NK-92 (cell line): Measurements from ENCODE around the gene MYLK3.

Experiments used
- DNase-seq: peaks from one replicate; lab custom pipeline; 2025; ENCODE audit not compliant: unreplicated experiment; lab: John Stamatoyannopoulos, UW

MYLK3 gene

DNA sequence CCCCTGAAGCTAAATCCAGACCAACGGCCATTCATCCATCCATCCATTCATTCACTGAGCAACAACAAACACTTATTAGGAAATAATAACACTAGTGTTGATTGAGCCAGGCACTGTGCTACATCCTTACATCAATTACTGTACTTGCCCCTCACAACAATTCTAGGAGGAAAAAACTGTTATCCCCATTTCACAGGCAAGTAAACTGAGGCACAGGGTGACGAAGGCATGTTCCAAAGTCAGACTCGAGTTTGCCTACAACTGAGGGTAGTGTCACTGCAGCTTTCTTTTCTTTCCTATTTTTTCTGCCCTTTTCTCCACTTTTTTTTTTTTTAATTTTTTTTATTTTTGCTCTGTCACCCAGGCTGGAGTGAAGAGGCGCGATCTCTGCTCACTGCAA is 11.2 kb upstream of the MYLK3 start:
- DNase-seq, result no peak

DNA sequence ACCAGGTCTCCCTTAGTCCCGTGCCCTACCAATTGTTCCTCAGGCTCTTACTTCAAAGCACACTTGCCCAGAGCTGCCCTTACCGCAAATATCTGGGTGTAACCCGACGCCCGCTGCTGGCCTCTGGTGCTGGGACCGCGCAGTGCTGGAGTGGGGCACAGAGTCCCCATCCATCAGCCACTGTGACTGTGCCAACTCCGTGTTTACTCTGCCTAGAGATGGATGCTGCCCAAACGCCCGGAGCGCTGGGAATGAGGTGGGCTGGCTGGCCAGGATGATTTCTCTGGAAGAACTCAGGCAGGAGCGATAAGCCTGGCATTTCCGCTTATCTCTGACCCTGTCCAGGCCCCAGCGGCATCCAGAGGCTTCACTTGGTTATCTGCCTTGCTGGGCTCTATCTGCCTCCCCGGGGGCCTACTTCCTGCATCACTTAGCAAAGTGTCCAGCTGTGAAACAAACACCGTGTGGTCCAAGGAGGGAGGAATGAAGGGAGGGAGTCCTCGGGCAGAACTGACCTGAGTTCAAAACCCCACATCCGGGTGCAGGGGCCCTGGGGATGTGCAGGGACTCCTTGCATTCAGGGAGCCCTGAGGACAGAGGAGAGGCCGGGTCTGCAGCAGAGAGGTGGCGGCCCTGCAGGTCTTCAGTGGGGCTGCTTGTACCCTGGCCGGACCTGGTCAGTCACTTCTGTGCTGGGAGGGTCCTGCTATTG is 9.4 kb upstream of the MYLK3 start:
- no peak for DNase-seq

DNA sequence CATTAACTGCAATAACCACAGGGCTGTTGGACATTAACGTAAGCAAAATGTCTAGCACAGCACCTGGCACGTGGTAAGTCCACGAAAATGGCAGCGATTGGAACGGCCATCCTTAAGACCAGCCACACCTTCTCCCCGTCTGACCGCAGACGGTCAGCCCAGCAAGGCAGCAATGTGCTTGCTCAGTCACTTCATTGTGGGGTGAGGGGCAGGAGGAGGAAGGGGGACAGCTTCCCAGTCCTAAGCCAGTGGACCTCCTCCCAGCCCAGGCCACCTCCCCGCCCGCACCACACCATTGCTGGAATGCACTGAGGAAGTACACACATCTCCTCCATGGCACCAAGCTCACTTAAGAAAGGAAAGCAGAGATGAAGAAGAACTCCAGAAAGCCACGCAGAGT is 8.6 kb upstream of the MYLK3 start:
- DNase-seq, result no peak

DNA sequence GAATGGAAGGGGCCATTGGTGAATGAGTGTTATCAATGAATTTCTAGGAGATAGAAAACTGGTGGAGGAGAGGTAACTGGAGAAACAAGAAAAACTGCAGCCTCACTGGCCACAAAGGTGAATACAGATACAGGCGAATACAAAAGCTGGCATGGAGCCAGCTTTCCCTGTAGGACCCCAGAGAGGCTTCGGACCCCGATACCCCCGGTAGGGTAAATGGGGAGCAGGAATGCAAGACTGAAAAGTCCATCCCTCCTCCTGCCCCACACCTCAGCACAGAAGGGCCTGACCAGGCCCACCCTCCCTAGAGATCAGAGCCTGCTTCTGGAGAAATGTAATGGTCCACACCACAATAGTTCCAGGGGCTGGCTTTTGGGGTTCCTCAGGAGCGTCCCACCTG is 4.9 kb upstream of the MYLK3 start:
- DNase-seq, result no peak

DNA sequence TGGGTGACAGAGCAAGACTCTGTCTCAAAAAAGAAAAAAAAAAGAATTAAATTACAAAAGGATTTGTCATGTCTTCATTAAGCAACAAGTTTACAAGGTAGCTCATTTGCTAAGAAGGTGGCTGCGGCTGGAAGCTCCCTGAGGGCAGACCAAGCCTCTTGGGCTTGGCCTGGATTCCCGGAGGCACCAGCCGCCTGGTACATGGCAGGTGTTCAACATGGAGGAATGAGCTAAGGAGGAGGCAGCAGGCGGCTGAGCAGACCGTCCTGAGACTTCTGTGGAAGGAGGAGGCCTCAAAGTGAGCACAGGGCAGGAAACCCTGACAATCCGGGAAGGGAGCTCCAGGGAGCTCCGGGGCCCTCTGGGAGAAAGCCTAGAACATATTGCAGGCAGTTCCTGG is 3.2 kb upstream of the MYLK3 start:
- no peak for DNase-seq

DNA sequence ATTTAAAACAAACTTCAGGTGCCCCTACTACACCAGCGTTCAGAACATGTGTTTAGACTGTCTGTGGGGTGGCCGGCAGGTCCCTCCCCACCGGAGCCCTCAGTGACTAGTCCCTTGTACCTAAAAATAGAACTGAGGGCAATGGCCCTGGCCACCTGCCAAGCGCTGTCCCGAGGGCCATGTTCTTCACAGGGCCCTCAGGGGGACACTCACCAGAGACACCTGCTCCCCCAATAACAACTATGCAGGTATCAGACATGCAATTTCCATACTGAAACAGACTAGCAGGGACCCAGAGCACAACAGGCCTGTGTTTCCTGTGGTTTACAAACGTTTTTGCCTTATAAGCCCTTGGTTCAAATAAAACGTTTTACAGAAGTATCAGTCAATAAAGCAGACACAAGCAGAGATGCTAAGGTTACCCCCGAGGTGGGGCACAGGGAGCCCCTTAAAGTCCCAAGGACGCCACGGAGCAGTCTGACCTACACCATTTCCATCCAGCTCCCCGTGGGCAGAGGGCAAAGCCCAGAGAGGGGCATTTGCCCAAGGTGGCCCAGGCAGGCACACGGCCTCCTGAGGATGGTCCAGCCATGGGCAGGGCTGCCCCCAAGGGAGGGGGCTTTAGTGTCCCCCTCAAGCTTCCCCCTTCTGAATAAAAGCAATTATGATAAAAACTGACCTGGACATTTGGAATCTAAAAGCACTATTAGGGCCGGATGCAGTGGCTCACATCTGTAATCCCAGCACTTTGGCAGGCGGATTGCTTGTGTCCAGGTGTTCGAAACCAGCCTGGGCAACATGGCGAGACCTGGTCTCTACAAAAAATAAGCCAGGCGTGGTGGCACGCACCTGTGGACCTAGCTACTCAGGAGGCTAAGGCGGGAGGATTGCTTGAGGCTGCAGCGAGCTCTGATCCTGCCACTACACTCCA is 896 bp upstream of the MYLK3 start:
- DNase-seq, result no peak

DNA sequence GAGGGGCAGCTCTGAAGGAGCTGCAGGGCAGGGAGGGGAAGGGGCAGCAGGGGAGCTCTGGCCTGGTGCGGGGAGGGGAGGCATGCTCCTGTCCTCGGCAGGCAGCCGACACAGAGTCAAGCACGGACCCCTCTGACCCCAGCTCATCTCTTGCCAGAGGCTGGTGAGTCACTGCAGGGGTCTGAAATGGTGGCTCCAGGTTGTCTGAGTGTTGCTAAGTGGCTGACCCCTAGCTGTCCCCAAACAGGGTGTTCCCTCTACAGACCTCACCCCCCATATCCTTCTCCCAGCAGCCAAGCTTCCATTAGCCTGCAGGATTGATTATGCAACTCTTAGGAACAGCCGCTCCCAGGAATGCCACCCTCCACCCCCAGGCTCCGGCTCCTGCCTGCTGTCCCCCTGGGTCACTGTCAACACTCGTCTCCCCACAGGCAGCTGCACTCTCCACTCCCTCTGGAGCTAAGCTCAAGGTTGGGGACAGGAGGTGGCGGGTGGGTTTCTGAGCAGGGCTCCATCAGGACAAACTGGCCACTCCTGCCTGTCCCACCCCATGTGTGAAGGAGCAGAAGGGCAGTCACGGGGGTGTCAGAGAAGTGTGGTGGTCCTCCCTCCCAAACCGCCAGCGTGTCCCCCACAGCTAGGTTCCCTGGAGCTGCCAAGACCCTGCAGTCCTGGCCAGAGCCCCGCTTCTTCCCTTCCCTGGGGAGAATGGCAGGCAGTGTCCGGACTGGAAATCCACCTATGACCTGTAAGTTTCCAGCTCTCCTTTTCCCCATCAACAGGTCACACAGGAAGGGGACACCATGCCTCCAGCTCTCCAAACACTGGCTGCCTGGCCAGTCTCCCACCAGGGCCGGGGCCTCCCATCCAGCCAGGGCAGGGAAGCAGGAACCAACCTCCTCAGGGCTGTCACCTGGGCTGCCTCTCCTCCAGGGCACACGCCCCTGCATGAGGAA is 1.0 kb downstream of the MYLK3 start:
- DNase-seq, result no peak

DNA sequence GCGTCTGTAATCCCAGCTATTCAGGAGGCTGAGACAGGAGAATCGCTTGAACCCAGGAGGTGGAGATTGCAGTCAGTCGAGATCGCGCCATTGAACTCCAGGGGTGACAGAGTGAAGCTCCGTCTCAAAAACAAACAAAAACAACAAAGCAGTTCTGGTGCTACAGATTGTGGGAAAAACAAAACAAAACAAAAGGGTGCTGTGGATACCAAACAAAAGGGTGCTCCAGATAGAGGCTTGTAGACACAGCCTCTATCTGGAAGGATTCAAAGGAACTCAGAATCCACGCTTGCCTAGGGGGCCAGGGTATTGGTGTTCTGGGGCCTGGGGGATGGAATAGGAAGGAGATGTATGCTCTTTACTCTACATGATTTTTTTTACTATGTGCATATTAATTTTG is 2.5 kb downstream of the MYLK3 start:
- DNase-seq, result no peak

DNA sequence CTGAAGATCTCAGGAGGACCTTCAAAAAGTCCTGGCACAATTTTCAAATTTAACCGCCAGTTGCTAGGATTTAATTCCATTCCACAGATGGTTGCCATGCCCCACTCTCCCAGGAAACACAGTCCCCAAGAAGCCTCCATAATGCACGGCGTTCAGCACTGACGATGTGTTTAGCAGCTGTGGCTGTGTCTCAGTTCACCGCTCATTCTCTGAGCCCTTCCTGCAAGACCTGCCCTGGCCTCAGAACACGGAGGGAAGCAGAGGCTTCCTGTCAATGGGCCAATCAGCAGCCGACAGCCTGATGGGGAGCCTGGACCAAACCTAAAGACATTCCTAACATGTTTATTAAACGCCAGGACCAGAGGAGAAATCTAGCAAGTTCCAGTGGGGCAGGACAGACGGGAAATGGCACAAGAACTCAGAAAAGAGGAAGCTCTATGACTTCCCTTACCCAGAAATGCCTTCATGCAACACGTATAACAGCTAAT is 4.9 kb downstream of the MYLK3 start:
- no peak for DNase-seq

DNA sequence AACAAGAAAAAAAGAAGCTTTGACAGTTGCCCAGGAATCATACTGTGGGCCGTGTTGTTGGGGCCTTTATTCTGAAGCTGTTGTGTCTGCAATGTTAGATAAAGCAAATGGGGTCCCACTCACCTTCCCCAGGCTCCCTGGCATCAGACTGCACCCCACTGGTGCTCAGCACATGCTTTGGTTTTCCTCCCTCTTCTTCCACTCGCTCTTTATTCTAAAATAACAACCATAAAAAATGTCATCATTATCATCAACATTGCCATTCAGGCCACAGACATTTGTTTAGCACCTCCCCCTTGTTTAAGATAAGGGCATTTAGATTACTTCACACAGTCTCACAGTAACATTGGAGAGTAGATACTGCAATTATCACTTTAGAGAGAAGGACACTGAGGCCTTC is 8.2 kb downstream of the MYLK3 start:
- DNase-seq, result no peak

DNA sequence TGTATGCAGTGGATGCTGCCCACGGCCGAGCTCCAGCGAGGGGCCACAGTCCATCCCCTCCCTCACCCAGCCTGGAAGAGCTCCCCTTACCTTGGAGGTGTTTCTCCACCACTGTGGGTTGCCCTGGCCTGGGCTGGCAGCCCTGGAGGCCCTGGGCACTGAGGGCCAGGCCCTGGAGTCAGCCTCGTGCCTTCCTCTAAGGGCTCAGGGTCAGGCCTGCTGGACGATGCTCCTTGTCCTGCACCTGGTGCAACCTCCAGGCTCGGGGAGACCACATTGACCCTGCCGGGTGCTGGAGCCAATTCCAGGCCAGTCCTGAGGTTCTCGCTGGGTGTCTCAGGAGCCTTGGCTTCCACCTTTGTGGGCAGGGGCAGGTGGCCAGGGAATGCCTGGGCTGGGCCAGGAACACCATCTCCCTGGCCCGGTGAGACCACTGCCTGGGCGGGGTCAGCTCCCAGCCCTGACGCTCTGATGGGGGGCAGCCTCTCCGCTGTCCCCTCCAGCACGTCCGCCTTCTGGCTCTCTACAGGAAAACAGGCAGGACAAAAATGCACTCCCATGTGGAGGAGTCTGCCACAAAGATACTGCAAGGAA is 10.4 kb downstream of the MYLK3 start:
- DNase-seq, result no peak

DNA sequence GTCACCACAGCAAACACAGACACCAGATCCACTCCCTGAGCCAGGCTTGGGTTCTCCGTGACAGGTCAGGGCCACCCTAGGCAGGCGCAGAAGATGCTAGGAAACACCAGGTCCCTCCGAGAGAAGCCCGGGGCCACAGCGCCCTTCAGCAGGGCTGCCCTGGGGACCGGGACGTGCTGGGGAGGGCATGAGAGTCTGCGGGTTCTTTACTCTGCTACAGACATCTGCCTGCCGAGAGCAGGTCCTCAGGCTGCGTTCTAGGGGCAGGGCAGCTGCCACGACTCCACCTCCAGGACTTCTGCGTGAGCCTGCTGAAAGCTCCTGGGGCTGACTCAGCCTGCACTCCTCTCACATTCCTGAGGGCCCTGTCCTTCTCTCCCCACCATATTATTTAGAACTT is 11.4 kb downstream of the MYLK3 start:
- no peak for DNase-seq

DNA sequence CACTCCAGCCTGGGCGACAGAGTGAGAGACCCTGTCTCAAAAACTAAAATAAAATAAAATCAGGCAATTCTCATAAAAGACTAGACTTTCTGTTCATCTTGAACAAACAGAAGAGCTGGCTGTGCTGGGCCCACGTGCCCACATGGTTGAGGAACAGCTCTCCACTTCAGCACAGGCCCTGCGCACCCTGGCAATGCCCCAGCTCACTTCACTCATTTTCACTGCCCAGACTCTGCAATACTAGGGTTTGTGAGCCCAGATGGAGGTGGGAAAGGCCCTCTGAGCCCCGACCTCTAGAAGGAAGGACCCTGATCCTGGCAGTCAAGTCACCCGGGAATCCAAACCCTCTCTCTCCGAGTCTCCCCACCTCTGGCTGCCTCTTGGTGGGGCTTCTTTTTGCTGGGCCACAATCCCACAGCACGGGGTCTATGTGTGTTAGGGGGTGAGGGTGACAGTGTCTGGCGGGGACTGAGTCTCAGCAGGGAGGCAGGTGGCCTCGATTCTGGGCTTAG is 14.8 kb downstream of the MYLK3 start:
- no peak for DNase-seq

DNA sequence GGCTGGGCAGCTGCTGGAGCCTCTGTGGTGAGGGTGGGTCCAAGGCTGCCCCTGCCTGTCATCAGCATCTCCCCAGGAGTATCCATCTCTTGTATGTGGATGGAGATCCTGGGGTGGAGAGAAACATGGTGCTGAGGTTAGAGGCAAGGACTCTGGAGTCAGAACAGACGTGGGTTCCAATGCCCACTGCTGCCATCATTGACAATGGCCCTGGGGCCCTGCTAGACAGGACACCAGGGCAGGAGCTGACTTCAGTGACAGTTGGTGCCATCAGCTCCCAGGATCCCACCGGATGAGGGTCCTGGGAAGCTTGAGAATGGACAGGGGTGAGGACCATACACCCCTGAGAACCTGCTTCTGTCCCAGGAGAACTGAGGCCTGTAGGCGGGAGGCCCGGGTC is 15.6 kb downstream of the MYLK3 start:
- no peak for DNase-seq

DNA sequence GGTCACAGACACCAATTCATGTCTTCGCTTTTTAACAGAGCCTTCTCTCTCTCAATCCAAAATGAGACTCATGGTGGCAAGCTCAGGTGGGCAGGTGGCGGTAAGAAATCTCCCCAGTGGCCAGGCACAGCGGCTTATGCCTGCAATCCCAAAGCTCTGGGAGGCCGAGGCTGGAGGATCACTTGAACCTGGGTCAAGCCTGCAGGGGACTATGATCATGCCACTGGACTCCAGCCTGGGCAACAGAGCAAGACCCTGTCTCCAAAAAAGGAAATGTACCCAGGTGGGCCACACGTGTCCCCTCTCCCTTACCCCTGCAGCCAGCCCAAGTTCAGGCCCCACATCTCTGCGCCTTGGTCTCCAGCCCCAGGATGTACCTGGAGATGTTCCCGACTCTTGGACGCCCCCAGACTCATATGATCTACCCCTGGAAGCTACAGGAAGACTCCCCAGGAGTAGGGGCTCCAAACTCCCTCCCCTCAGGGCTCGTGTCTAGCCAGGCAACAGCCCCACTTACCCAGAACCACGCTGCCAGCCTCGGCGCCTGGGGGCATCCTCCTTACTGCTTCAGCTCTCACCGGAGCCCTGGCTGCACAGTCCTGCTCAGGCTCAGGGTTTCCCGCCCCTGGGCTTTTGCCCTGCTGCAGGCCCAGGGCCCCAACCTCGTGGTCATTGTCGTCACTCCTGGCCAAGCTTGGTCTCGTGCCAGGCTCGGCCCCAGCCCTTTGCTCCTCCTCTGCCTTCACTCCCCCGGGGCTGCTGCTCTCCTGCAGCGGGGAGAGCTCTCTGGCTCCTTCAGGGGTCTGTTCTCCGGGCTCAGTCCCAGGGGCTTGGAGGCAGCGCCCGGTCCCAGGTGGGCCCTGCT is 16.2 kb downstream of the MYLK3 start:
- DNase-seq, result no peak

DNA sequence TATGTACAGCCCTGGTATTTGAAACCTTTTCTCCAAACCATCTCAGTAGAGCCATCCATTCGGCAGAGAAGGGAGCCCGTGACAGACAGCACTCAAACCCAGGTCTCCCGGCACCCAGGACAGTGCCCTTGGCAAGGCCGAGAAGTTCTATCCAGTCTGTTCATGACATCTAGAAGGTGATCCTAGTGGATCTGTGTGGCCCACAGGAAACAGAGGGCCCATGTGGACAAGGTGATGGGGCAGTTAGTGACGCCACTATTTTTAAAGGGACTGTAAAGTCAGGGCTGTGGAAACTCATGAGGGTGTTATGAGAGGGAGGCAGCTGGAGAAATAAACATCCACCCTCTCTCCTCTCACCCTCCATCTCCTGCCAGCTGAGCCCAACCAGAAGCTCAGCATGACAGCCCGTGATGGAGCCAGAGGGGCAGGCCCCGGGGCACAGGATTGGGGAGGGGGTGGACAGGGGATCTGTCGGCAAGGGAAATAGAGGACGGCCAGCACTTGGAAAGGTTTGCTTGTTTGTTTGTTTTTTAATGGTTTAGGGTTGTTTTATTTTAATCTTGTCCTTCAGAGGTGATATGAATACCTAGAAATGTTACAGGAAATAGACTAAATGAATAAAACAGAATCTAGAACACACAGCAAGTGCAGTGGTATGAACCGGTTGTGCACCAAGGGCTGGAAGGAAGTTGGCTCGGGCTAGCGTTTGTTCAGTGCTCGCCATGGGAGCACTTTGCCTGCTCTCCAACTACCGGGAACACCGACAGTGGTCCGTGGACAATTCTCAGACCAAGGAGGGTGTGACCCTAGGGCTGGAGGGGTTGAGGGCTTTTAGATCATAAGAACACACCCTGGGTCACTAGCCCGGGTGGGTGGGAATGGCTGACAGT is 17.1 kb downstream of the MYLK3 start:
- DNase-seq, result no peak

DNA sequence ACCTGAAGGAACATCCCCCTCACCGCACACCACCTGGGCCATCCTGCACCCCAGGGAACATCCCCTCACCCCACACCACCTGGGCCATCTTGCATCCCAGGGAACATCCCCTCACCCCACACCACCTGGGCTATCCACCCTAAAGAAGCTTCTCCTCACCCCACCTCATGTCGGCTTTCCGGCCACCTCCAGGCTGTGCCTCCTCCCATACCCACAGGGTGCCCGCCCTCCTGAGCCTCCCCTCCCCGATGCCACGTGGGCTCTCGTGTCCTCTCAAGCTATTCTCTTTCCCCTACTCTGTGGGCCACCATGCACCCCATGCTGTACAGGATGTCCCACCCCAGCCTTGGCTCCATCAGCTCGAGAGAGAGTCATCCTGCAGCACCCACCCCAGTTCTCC is 18.0 kb downstream of the MYLK3 start:
- no peak for DNase-seq

DNA sequence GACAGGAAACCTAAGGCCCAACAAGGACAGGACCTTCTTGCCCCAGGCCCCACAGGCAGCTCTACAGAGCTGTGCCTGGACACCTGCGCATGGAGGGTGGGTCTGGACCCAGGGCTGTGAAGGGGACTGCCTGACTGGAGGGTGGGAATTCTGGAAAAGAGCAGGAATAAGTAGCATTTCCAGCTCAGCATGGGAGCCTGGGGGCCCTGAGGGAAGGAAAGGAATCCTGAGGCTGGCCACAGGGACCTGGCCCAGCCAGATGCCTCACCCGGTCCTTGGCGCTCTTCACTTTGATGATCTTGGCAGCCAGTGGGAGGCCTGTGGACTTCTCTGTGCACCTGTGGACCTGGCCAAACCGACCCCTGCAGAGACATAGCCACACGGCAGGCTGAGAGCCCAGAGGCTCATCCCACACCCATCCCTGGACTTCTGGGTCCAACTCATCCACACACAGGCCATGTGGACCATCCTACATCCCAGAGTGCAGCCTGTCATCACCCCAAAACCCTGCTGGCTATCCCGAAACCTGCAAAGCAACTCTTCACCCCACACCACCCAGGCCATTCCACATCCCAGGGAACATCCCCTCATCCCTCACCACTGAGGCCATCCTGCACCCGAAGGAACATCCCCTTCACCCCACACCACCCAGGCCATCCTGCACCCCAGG is 18.7 kb downstream of the MYLK3 start:
- no peak for DNase-seq
